Suppressor macrophage treated with lipopolysaccharide for 4 hours (primary cell): ENCODE data around the gene LIPC.

Experiments
- DNase-seq: peaks from one replicate; pipeline ENCODE4 v3.0.0-alpha.2; 2020

Gene LIPC

GRCh38 chr15:58438111-58438510 lies 6.3 kb downstream of the LIPC start:
- no peak for DNase-seq

DNA sequence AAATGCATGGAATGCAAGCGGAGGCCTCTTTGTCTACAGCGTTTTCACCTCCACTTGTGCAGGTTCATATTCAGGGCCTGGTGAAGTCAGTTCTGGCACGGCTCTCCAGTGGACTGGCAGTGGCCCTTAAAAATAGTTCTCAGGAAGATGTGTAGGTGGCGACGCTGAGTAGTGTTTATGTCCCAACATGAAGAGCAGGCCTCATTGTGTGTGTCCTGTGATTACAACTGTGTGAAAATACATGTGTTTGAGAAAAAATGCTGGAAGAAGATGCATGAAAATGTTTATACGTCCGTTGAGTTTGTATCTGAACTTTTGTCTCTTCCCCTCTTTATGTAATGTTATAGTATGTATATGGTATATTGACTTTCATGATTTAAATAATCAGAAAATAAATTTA lies 7.2 kb downstream of the LIPC start:
- DNase-seq, result peak; percentile 70

- DNase-seq, result no peak
These were observed 8.5 kb downstream of the LIPC start for GRCh38 chr15:58440158-58440910.

DNA sequence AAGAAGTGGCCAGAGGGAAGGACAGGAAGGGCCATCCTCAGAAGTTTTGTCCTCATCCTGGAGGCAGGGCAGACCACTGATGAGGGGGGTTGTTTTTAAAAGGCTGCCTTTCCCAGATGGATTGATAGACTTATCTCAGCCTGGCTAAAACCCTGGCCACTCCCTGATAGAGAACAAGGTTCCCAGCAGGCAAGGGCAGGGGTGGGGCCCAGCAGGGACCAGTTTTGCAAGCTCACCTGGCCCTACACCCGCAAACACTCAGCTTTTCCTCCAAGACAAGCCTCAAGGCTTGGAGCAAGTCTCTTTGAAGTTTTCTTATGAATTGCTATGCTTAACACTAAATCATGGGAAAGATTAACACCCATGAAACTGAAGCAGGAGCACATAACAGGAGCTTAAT lies 9.1 kb downstream of the LIPC start:
- DNase-seq, result no peak

DNA sequence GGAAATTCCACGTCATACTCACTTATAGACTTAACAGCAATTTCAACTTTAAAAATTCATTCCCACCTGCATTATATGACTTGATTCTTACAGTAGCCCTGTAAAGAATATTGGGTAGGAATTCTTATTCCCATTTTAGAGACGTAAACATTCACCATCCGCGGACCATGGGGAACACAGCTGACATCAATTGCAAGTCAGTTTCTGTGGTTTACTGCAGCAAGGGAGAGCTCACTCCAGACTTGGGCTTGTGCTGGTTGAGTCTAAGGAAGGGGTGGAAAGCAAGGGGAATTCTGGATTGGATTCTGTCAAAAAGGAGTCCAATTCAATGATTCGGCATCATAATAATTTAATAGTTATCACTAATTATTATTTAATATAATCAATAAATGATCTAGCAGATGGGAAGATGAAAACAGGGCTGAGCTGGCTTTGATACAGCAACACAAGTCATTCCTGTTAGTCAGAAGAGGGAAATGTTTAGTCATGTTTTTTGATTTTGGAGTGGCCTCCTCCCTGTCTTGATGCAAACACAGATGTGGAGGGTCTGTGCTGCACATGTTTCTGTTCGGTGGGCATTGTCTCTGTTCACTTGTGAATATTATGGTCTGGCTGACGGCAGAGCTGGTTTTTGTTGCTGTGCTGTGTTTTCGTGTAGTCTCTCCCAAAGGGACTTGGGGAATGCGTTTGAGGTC lies 9.7 kb downstream of the LIPC start:
- DNase-seq, result no peak

- DNase-seq, result peak; percentile 28
These were observed 10.3 kb downstream of the LIPC start for GRCh38 chr15:58442122-58442521.

DNA sequence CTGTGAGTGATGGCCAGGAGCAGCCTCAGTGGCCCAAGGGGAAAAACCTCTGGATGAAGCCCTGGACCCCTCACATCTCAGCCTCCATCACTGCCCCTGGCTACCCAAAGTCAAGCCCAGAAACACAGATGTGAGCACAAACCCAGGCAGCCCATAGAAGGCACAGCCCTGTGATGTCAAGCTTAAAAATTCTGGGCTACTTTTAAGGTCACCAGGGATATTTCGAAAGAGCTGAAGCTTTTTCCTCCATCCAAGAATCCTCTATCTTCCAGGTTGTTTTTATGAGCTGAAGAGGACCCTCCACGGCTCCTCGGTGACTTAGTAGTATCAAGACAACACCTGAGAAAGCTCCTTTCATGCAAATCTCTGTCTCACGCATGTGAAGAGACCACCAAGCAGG lies 11.5 kb downstream of the LIPC start:
- DNase-seq, result no peak

DNA sequence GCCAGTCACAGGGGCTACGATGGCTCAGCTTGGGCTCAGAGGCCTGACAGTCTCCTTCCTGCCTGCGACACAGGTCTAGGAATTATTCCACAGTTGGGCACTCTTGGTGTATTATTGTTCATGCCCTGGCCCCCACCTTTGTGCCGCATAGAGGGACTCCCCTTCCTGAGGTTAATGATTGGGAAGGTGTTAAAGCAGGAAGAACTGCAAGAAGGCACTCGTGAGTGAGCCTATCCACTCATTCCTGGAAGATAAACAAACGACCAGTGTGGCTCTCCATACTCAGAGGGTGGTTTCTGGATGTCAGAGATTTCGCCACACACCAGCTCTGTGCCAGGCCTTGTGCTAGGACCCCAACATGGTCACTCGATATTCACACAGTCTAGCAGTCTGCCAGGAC lies 12.3 kb downstream of the LIPC start:
- DNase-seq, result no peak

- no peak for DNase-seq
These were observed 13.0 kb downstream of the LIPC start for GRCh38 chr15:58444658-58445332.

- no peak for DNase-seq
These were observed 14.1 kb downstream of the LIPC start for GRCh38 chr15:58445865-58446264.

- no peak for DNase-seq
These were observed 14.7 kb downstream of the LIPC start for GRCh38 chr15:58446521-58446920.

- DNase-seq, result peak; percentile 76
These were observed 15.7 kb downstream of the LIPC start for GRCh38 chr15:58447271-58448010.

- no peak for DNase-seq
These were observed 16.5 kb downstream of the LIPC start for GRCh38 chr15:58448331-58448730.

- DNase-seq, result no peak
These were observed 17.1 kb downstream of the LIPC start for GRCh38 chr15:58448906-58449305.

- no peak for DNase-seq
These were observed 20.0 kb downstream of the LIPC start for GRCh38 chr15:58451826-58452225.

DNA sequence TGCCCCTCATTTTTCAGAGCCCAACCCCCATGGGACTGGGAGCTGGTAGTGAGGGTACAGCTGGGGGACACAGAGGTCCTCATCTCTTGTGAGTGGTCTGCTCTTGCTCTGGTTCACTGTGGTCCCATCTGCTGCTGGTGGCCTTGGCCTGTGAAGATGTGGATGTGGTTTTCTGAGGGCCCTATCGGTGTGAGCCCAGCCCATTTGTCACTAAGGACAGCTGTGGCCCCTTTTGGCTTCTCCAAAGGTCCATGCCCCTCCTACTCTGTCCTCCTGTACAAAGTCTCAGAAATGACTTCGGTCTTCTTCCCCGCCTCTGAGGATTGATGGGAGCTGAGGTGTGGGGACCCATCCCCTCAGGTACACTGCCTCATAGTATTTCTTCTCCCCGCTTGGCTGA lies 21.0 kb downstream of the LIPC start:
- DNase-seq, result no peak

DNA sequence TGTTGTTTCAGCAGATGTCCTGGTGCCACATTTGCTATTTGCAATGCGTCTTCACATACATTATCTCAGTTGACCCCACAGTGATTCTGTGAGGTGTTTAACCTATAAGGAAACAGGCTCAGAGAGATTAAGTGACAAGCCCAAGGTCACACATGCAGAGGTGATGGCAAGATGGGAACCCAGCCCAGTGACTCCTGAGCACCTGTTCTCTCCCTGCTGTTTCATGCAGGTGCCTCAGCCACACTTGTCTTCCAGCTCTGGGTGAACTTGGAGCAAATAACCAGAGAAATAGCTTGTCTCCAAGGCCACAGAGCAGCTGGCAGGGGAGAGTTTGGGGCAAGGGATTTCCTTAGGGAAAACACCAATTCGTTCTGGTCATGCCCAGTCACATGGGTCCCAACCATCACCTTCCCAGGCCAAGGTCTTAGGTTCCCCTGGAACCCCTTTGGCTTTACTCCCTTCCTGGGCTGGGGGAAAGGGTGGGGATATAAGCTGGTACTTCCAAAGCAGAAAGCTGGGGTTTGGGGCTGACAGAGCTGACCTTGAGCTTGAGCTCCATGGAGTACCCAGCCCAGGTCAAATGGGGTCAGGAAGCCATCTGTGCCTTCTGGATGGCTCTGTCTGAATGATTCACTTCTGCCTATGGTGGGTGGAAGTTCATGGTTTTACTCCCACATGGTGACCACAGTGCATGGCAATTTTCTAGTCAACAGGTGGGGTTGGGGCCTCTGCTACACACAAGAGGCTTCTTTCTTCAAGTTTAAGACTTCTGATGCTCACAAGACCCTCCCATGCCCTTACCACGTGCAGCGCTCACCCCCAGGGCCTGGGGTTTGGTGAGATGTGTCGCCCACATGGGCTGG lies 22.4 kb downstream of the LIPC start:
- DNase-seq, result peak; percentile 44

GRCh38 chr15:58454950-58455401 lies 23.2 kb downstream of the LIPC start:
- DNase-seq, result no peak

GRCh38 chr15:58457466-58457965 lies 25.7 kb downstream of the LIPC start:
- DNase-seq, result peak; percentile 93

GRCh38 chr15:58458076-58458475 lies 26.3 kb downstream of the LIPC start:
- DNase-seq, result peak; percentile 68

GRCh38 chr15:58459045-58459444 lies 27.3 kb downstream of the LIPC start:
- peak; percentile 71 for DNase-seq

- DNase-seq, result peak; percentile 13
These were observed 27.8 kb downstream of the LIPC start for GRCh38 chr15:58459560-58459959.
